SW 1271 (cell line): Measurements from ENCODE around the gene DPAGT1.
A peak's percentile ranks its signal among the peaks of the same experiment; 100 is the strongest.

Experiments used
- DNase-seq, 2 experiments: peaks; one replicate each; lab custom pipeline; 2025; lab: John Stamatoyannopoulos, UW

Gene DPAGT1

DNA sequence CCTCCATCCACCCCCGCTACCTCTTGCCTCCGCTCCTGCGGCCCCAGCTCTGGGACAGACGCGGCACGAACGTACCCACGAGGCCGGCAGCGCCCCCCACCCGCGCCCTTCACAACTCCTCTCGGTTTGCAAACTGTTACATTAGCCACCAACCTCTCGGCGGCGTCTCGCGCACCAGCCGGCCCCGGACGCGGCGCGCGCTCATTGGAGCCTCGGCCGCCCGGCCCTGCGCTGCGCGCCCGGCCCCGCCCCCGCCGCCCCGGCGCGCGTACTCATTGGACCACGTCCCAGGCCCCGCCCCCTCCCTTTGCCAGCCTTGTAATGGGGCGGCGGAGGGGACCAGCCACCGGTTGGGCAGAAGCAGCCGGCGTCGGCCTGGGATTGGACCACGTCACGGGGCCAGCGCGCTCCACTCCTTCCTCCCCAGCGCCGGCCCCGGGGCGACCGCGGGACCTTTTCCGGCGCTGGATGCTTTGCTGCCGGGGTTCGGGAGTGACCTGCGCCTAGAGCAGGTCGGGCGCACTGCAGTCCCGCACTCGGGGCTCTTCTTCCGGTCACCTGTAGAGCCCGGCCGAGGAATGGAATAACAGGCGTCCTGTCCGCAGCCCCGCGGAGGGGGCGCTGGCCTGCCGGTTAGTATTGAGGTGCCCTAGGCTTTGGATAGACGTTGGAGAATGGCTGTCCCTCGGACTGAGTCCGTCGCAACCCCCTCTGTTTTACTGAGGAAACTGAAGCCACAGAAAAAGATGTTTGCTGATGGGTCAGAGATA is 44.5 kb downstream of the DPAGT1 start, which contains the start of gene HYOU1:
HYOU1 (minus strand) TSS at position 206 of the 770 bp plus-strand sequence. CDS start 1,045 bp downstream, outside the sequence.
- DNase-seq = peak; percentile 85 to 94

DNA sequence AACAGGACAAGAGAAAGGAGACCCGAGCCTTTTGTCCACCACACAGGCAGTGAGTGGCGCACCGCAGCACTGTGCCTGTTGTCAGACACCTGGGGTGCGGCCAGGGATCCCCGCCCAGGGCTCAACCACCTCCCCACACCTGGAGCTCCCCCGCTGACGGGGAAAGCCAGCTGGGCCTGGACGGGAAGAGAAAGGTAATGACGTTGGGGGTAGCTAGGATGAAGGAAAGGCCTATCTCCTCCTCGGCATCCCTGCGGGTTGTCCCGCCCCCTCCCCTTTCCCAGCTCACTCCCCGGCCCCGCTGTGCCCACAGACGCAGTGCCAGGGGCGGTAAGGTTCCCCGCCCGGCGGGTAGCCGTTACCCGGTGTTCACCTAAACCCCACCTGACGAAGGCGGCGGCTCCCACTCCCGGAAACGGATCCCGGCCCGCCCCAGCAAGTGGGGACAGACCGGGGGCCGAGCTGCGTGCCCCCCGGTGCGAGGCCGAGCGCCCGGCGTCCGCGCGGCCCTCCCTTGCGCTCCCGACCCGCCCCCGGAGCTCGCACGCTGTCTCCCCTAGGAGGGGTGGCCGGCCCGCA is 45.1 kb downstream of the DPAGT1 start:
- no peak for DNase-seq

DNA sequence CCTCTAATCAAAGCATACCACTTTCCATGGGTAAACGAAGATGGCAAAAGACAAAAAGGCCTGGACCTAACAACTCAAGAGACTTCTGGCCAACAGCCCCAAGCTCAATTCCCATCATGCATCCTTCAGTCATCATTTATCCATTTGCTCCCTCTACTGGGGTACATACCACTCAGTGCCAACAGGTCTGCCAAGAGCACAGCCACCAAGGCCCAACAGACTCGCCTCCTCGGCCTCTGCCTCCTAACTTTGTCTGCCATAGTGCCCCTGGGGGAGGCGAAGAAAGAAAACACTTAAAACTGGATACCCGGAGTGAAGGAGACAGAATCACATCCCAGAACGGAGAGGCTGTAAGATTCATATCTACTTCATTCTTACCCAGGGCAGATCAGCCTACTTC is 45.8 kb downstream of the DPAGT1 start:
- peak in 1 of 2 experiments; percentile 48 for DNase-seq

DNA sequence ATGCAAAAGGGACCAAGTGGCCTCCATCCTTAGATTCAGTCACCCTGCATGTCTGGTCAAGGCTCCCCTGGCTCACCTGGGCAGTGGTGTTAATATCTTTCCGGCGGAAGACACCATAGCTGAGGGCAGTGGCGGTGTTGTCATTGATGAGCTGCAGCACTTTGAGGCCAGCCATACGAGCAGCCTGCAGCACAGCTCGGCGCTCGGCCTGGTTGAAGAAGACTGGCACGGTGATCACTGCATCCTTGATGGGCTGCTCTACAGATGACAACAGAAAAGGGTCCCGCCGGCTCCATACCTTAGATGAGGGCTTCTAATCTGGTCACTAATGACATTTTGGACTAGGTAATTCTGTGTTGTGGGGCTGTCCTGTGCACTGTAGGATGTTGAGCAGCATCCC is 47.2 kb downstream of the DPAGT1 start:
- no peak for DNase-seq

DNA sequence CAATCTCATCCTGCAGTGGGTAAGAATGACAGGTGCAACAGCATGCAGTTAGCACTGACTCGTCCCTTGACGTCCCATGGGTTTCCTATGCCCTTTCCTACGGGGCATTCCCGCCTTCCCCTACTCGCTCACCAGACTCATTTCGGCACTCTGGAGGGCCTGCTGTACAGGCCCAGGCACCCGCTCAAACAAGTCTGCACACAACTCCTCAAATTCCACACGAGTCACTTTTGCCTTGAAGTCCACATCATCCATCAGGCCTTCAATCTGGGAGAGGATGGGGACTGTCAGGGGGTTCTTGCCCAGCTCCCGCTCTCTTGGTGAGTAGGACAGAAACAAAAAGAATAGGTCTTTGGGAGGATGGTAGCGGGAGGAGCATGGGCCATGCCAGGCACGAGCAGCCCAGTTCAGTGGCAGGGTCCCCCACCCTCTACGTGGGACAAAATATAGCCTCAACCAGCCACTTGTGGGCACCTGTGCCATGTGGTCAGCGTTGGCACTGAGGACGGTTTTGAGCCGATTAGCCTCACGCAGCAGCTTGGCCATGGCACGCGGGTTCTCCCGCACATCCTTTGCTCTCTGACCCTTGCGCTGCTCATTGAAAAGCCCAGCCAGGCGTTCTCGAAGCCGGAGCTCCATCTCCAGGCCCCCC is 49.4 kb downstream of the DPAGT1 start:
- DNase-seq = no peak

DNA sequence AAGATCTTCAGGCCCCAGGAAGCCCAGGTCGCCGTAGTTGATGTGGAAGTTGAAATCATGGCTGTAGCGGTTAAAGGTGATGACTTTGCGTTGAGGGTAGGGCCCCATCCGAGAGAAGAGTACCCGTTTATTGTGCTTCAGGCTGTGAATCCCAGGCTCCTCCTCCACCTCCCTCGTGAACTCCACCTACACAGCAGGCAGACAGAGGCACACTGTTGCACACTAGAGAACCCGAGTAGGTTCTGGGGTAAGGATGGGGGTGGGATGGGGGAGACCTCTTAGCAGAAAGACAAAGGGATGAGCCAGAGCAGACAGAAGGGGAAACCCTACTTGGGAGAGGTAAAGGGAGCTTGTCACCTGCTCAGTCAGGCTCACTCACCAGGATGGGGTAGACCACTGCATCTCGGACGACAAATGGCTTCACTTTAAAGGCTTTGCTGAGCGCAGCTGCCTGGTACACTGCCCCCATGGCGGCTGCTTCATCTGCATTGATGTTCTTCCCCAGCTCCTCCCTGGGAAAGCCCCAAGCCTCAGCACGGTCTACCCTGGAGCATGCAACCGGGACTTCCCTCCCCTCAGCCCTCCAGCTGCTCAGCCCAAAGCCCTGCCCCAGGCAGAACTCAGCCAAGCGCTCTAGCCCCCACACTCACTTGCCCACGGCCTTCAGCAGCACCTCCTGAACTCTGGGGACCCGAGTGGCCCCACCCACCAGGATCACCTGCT is 50.1 kb downstream of the DPAGT1 start:
- no peak for DNase-seq

DNA sequence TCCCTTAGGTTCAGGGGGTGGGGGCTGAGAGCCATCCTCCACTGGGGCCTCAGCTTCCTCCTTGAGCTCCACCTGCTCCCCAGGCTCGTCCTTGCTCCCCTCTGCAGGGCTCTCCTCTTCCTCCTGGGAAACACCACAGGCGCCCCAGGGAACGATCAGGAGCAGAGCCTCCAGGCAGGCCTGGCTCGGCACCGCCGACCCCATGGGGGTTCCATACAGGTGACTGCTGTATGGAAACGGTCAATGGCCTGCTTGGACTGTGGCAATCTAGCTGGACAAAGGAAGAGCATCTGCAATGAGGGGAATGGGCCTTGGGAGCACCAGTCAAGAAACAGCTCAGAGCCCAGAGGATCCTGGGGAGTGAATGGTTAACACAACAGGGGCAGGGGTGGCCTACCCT is 52.6 kb downstream of the DPAGT1 start:
- no peak for DNase-seq

DNA sequence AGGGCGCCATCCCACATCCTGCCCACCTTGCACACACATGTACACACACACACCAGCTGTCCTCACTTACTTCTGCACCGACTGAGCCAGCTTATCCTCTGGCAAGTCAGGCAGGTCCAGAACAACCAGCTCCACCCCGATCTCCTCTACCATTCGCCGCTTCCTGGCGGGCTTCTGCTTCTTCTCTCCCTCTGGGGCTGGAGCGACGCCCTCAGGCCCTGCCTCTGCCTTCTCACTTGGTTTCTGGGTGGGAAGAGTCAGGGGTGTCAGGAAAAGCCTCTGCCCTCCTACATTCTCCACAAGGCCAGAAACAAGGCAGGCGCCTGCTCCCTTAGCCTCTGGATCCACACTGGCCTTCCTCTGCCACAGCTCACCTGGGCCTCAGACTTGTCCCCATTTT is 53.0 kb downstream of the DPAGT1 start:
- no peak for DNase-seq

DNA sequence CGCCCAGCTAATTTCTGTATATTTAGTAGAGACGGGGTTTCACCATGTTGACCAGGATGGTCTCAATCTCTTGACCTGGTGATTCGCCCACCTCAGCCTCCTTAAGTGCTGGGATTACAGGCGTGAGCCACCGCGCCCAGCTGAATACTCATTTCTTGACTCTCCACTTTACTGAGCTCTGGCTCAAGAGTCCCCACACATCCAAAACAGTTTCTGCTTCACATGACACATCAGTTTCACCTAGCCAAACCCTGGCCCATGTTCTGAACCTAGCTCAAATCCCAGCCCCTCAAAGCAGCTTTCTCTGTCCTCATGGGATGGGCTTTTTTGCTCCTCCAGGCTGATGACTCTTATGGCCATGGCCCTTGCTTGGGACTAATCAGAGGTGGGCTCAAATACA is 54.4 kb downstream of the DPAGT1 start:
- DNase-seq = no peak
